Esophagus squamous epithelium (tissue), 5 donors: Measurements from ENCODE around the gene SLC35F4. TPM values are rescaled to one million over a fixed set of nuclear protein-coding genes. Genes with fewer than 3 reads are reported as not detected.

Source experiments
- DNase-seq: peaks from one replicate; lab custom pipeline; 2025; lab: John Stamatoyannopoulos, UW
- H3K27ac ChIP-seq, 4 donors: fragments of 200-600 bp; sonication (generic); one replicate each; pipeline ENCODE4 v1.5.1; 2016 to 2019; ENCODE audit warnings: mild to moderate bottlenecking in 1 of 4
- H3K27me3 ChIP-seq, 4 donors: fragments of 200-600 bp; sonication (generic); 1 replicate in 3 of 4; 2 replicates in 1 of 4; pipeline versions ENCODE4 v1.5.1 to v1.6.0; 2017 to 2021; ENCODE audit warnings: antibody characterized with exemption in 1 of 4
- H3K36me3 ChIP-seq, 3 donors: fragments of 200-600 bp; sonication (generic); one replicate each; pipeline ENCODE4 v1.5.1; 2016 to 2019
- H3K4me1 ChIP-seq, 3 donors: fragments of 200-600 bp; sonication (generic); one replicate each; pipeline ENCODE4 v1.5.1; 2017 to 2019
- H3K4me3 ChIP-seq, 4 donors: fragments of 200-600 bp; sonication (generic); 1 replicate in 3 of 4; 2 replicates in 1 of 4; pipeline ENCODE4 v1.5.1; 2016 to 2019; ENCODE audit warnings: mild to moderate bottlenecking in 2 of 4, moderate library complexity in 1 of 4
- H3K9me3 ChIP-seq, 3 donors: fragments of 200-600 bp; sonication (generic); one replicate each; pipeline ENCODE4 v1.5.1; 2016 to 2019
- POLR2A ChIP-seq, 4 donors: fragments of 450-650 bp; IDR thresholded peaks; one replicate each; pipeline ENCODE4 v1.6.1; 2017; ENCODE audit warnings: antibody characterized with exemption in 4 of 4, mild to moderate bottlenecking in 4 of 4, moderate library complexity in 3 of 4
- WGBS, 2 donors: methylation state at CpG; one replicate each; pipeline ENCODE4 v1.1.5; 2018; 5-methylcytosine and 5-hydroxymethylcytosine counted together
- intact Hi-C: fragments of 100-400 bp; cut with DNase I; formaldehyde crosslinking; loops from one replicate; pipeline ENCODE4 v1.15.0; 2022
- total RNA-seq, 4 donors: library from RNA; depleted of rRNA; stranded (reverse); fragments of >200 nt; gene quantifications; one replicate each; pipeline ENCODE4 v1.1.0, GENCODE V29; 2016
- TF ChIP-seq, protein P1 (sequence below), 6 experiments: fragments of 450-650 bp in 4 of 6; fragments of 200-600 bp in 2 of 6; sonication (generic) in 2 of 6; IDR thresholded peaks; one replicate each; pipeline ENCODE4 v1.5.1; 2016 to 2019; ENCODE audit warnings: antibody characterized with exemption in 6 of 6, mild to moderate bottlenecking in 4 of 6, moderate library complexity in 4 of 6
- donor health status: DM: yes; HTN: yes; CAD: no.

The SLC35F4 gene
- total RNA-seq, 4 donors from 2014 or later: not detected

DNA sequence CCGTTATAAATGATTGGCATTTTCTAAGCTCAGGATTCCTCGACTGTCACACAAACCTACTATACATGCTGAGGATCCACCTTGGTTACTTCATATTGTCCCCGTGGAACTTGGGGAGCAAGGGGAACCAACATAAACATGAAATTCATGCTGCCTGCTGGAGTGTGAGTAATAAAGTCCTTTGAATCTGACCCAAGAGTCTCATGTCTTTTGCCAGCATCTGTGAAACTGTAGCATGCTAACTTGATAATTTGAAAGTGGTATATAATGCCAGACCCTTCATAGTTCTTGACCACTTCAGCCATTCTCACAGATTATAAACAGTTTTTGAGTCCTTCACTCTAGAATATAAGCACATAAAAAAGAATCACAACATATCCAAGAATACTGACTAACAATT is 17.1 kb downstream of the SLC35F4 start:
- no peaks in the 10 kb centered on the region for H3K27me3 ChIP-seq
- TF ChIP-seq, protein P1, sequence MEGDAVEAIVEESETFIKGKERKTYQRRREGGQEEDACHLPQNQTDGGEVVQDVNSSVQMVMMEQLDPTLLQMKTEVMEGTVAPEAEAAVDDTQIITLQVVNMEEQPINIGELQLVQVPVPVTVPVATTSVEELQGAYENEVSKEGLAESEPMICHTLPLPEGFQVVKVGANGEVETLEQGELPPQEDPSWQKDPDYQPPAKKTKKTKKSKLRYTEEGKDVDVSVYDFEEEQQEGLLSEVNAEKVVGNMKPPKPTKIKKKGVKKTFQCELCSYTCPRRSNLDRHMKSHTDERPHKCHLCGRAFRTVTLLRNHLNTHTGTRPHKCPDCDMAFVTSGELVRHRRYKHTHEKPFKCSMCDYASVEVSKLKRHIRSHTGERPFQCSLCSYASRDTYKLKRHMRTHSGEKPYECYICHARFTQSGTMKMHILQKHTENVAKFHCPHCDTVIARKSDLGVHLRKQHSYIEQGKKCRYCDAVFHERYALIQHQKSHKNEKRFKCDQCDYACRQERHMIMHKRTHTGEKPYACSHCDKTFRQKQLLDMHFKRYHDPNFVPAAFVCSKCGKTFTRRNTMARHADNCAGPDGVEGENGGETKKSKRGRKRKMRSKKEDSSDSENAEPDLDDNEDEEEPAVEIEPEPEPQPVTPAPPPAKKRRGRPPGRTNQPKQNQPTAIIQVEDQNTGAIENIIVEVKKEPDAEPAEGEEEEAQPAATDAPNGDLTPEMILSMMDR (IDR thresholded peaks at IDR 0.05): no peak
- no peak for TF ChIP-seq POLR2A (IDR thresholded peaks at IDR 0.05)
- no peak overlapping the region for H3K27ac ChIP-seq
- H3K36me3 ChIP-seq: no peaks in the 10 kb centered on the region
- no peak overlapping the region for H3K4me3 ChIP-seq
- no peak for DNase-seq
- H3K9me3 ChIP-seq: no peaks in the 10 kb centered on the region
- WGBS, 2 donors: 54 to 74% methylated on average over 3 of the region's 3 CpGs
- intact Hi-C loops: no loop called here
- H3K4me1 ChIP-seq: no peaks in the 10 kb centered on the region

DNA sequence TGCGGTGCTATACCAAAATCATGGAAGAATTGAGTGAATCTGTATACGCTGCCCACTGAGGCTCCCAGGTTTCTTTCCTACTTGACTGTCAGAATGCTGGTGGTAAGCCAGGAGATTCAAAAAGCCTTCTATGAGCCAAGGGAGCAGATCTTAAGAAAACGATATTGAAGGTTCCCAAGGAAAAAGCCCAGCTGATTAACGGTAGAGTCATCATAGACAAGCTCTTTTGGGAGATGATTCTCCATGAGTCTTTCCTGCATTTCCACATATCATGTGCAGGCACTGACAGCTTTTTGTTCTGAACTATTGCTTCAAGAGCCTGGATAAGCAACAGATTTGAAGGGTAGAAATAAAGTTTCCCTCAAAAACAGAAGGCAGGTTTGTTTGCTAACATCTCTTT is 17.5 kb downstream of the SLC35F4 start:
- H3K27me3 ChIP-seq: no peaks in the 10 kb centered on the region
- no peaks in the 10 kb centered on the region for H3K36me3 ChIP-seq
- DNase-seq: no peak
- no peak overlapping the region for H3K27ac ChIP-seq
- WGBS, 2 donors: 73 to 77% methylated on average over 4 of the region's 4 CpGs
- no peak overlapping the region for H3K4me3 ChIP-seq
- TF ChIP-seq, protein P1 (IDR thresholded peaks at IDR 0.05): no peak
- no peak for TF ChIP-seq POLR2A (IDR thresholded peaks at IDR 0.05)
- H3K9me3 ChIP-seq: no peaks in the 10 kb centered on the region
- intact Hi-C loops: no loop called here
- no peaks in the 10 kb centered on the region for H3K4me1 ChIP-seq

DNA sequence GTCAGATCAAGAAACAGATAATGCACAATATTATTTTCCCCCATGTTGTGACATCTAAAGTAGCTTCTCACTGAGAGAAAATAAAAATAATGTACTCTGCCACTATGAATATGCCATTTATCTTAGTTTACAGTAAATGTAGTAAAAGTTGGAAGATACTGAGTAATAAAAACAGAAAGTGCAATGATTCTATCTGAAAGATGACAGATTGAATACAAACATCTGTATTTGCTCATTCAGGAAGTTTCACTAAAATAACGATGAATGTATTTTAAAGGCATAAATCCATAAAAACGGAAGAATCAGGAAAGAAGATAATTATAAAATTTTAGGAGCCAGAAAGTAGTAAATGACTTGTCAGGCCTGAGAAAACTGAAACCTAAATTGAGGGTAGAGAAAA is 18.2 kb downstream of the SLC35F4 start:
- intact Hi-C loops: no loop called here
- no peak for DNase-seq
- no peak for TF ChIP-seq POLR2A (IDR thresholded peaks at IDR 0.05)
- TF ChIP-seq, protein P1 (IDR thresholded peaks at IDR 0.05): no peak
- Histone ChIP-seq H3K27ac (no peak overlapping the region), H3K36me3 (no peaks in the 10 kb centered on the region), H3K9me3 (no peaks in the 10 kb centered on the region), H3K27me3 (no peaks in the 10 kb centered on the region), H3K4me3 (no peak overlapping the region), H3K4me1 (no peaks in the 10 kb centered on the region)
- 60 to 73% methylated on average over 2 of the region's 2 CpGs for WGBS, 2 donors

DNA sequence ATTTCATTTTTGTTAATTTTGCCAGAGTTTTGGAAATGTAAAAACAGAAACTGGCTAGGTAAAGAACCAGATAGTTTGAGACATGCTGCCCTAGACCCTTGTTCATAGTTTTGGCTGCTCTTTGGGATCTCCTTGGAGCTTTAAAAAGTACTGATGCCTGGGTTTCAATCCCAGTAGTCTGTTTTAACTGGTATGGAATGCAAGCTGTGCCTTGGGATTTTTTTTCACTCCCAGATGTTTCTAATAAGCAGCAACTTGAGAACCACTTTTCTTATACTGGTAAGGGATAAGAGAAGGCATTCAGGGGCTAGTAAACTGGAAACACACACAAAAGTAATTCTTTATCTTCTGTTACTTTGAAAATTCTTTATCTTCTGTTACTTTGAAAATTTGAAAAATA is 18.8 kb downstream of the SLC35F4 start:
- H3K36me3 ChIP-seq: no peaks in the 10 kb centered on the region
- H3K9me3 ChIP-seq: no peaks in the 10 kb centered on the region
- no peaks in the 10 kb centered on the region for H3K4me1 ChIP-seq
- no peak for TF ChIP-seq POLR2A (IDR thresholded peaks at IDR 0.05)
- TF ChIP-seq, protein P1 (IDR thresholded peaks at IDR 0.05): no peak
- intact Hi-C loops: no loop called here
- no peak overlapping the region for H3K4me3 ChIP-seq
- DNase-seq: no peak
- no peaks in the 10 kb centered on the region for H3K27me3 ChIP-seq
- H3K27ac ChIP-seq: no peak overlapping the region

DNA sequence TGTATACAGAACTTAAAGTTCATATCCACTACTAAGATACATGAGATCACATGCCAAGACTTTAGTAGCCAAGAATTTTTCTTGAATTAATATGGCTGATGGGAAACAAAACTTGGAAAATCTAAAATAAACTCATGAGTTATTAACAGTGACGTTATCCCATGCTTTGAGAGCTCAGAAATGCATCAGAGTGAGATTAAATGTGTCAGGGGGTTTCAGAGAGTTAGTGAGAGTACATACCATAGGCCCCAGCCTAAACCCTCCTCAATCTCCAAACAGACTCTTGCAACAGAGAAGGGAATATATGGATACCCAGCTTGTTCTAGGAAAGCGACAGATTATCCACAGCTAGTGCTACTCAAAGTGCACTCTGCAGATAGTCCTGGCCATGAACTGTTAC is 19.3 kb downstream of the SLC35F4 start:
- Histone ChIP-seq H3K4me1 (no peaks in the 10 kb centered on the region), H3K9me3 (no peaks in the 10 kb centered on the region), H3K4me3 (no peak overlapping the region), H3K36me3 (no peaks in the 10 kb centered on the region), H3K27me3 (no peaks in the 10 kb centered on the region), H3K27ac (no peak overlapping the region)
- intact Hi-C loops: no loop called here
- 31 to 46% methylated on average over 2 of the region's 2 CpGs for WGBS, 2 donors
- no peak for DNase-seq
- TF ChIP-seq POLR2A (IDR thresholded peaks at IDR 0.05): no peak
- TF ChIP-seq, protein P1 (IDR thresholded peaks at IDR 0.05): no peak
